HEK293 (cell line): ENCODE data around the gene DMD.

Experiments
- CTCF ChIA-PET: fragments of 350-600 bp; formaldehyde crosslinking; extraction: SDS; loops from one replicate; lab custom pipeline; 2021; ENCODE audit warnings: antibody characterized with exemption; lab: Yijun Ruan, JAX
- POLR2A ChIA-PET: fragments of 300-600 bp; formaldehyde crosslinking; extraction: SDS; loops from one replicate; lab custom pipeline; 2020; ENCODE audit warnings: antibody characterized with exemption, inconsistent platforms; lab: Yijun Ruan, JAX
- H3K27ac ChIP-seq: fragments of 200-500 bp; sonication (Bioruptor generic); 2 replicates; pipeline ENCODE4 v1.5.1; 2014; ENCODE audit warnings: low read depth, low read length, control low read depth, inconsistent platforms; ENCODE audit errors: extremely low read depth
- H3K36me3 ChIP-seq, 2 experiments: fragments of 200-500 bp in 1 of 2; sonication (Bioruptor generic) in 1 of 2; 1 replicate in 1 of 2; 2 replicates in 1 of 2; pipeline ENCODE4 v1.5.1; 2014 to 2017; ENCODE audit warnings: inconsistent platforms in 2 of 2, low read length in 2 of 2; ENCODE audit not compliant: control insufficient read depth in 2 of 2, insufficient read depth in 1 of 2
- H3K4me1 ChIP-seq: fragments of 200-500 bp; sonication (Bioruptor generic); 2 replicates; pipeline ENCODE4 v1.5.1; 2014; ENCODE audit warnings: mild to moderate bottlenecking, low read length, inconsistent platforms; ENCODE audit not compliant: control insufficient read depth, insufficient read depth
- H3K4me3 ChIP-seq: 2 replicates; pipeline ENCODE4 v1.5.1; 2011; ENCODE audit warnings: low read depth, mild to moderate bottlenecking, control low read depth, low read length, moderate library complexity
- H3K9me3 ChIP-seq: fragments of 200-500 bp; sonication (Bioruptor generic); 2 replicates; pipeline ENCODE4 v1.5.1; 2014; ENCODE audit warnings: low read depth, low read length, inconsistent platforms; ENCODE audit not compliant: control insufficient read depth, insufficient read depth
- KLF10 ChIP-seq: fragments of 450-650 bp; IDR thresholded peaks from 2 replicates; pipeline ENCODE4 v1.5.1; 2018; ENCODE audit warnings: missing biosample characterization, mild to moderate bottlenecking, missing genetic modification characterization
- KLF9 ChIP-seq: fragments of 450-650 bp; formaldehyde crosslinking; IDR thresholded peaks from 2 replicates; pipeline ENCODE4 v1.5.1; 2016; ENCODE audit warnings: missing biosample characterization, missing genetic modification characterization, low read depth
- PBX3 ChIP-seq: sonication (generic); formaldehyde crosslinking; IDR thresholded peaks from 2 replicates; pipeline ENCODE4 v1.8.1; 2022; ENCODE audit warnings: mild to moderate bottlenecking, moderate library complexity, missing genetic modification reagents
- YY2 ChIP-seq: fragments of 450-650 bp; formaldehyde crosslinking; IDR thresholded peaks from 2 replicates; pipeline ENCODE4 v1.5.1; 2016; ENCODE audit warnings: missing biosample characterization, missing genetic modification characterization
- ZBTB10 ChIP-seq: fragments of 450-650 bp; formaldehyde crosslinking; IDR thresholded peaks from 2 replicates; pipeline ENCODE4 v1.5.1; 2016; ENCODE audit warnings: missing biosample characterization, missing genetic modification characterization
- ZFP69B ChIP-seq: fragments of 450-650 bp; formaldehyde crosslinking; IDR thresholded peaks from 2 replicates; pipeline ENCODE4 v1.5.1; 2016; ENCODE audit warnings: missing biosample characterization, missing genetic modification characterization
- ZNF133 ChIP-seq: fragments of 450-650 bp; formaldehyde crosslinking; IDR thresholded peaks from 2 replicates; pipeline ENCODE4 v1.5.1; 2016; ENCODE audit warnings: missing biosample characterization, missing genetic modification characterization
- ZNF155 ChIP-seq: fragments of 450-650 bp; formaldehyde crosslinking; IDR thresholded peaks from 2 replicates; pipeline ENCODE4 v1.5.1; 2016; ENCODE audit warnings: missing biosample characterization, missing genetic modification characterization
- ZNF184 ChIP-seq: fragments of 450-650 bp; IDR thresholded peaks from 2 replicates; pipeline ENCODE4 v1.5.1; 2018; ENCODE audit warnings: missing biosample characterization, mild to moderate bottlenecking, missing genetic modification characterization
- ZNF354C ChIP-seq: fragments of 450-650 bp; formaldehyde crosslinking; IDR thresholded peaks from 2 replicates; pipeline ENCODE4 v1.5.1; 2016; ENCODE audit warnings: missing biosample characterization, missing genetic modification characterization, low read depth, borderline replicate concordance
- ZNF416 ChIP-seq: fragments of 450-650 bp; formaldehyde crosslinking; IDR thresholded peaks from 2 replicates; pipeline ENCODE4 v1.5.1; 2016; ENCODE audit warnings: missing biosample characterization, missing genetic modification characterization
- ZNF473 ChIP-seq: fragments of 450-650 bp; formaldehyde crosslinking; IDR thresholded peaks from 2 replicates; pipeline ENCODE4 v1.5.1; 2017; ENCODE audit warnings: missing biosample characterization, missing genetic modification characterization
- ZNF560 ChIP-seq: fragments of 450-650 bp; formaldehyde crosslinking; IDR thresholded peaks from 2 replicates; pipeline ENCODE4 v1.5.1; 2017; ENCODE audit warnings: missing biosample characterization, missing genetic modification characterization, borderline replicate concordance
- ZNF626 ChIP-seq: fragments of 450-650 bp; sonication (Bioruptor Pico); formaldehyde crosslinking; IDR thresholded peaks from 2 replicates; pipeline ENCODE4 v1.5.1; 2018; ENCODE audit warnings: missing biosample characterization, missing genetic modification characterization, inconsistent platforms
- ZNF645 ChIP-seq: fragments of 450-650 bp; formaldehyde crosslinking; IDR thresholded peaks from 2 replicates; pipeline ENCODE4; 2016; ENCODE audit warnings: missing biosample characterization, missing genetic modification characterization
- ZNF654 ChIP-seq: fragments of 450-650 bp; formaldehyde crosslinking; IDR thresholded peaks from 2 replicates; pipeline ENCODE4 v1.5.1; 2016; ENCODE audit warnings: low read depth, missing biosample characterization, missing genetic modification characterization
- ZNF701 ChIP-seq: fragments of 450-650 bp; formaldehyde crosslinking; IDR thresholded peaks from 2 replicates; pipeline ENCODE4 v1.5.1; 2016; ENCODE audit warnings: missing biosample characterization, missing genetic modification characterization
- ZNF707 ChIP-seq: fragments of 450-650 bp; formaldehyde crosslinking; IDR thresholded peaks from 2 replicates; pipeline ENCODE4 v1.5.1; 2016; ENCODE audit warnings: missing biosample characterization, missing genetic modification characterization
- ZNF747 ChIP-seq: fragments of 450-650 bp; formaldehyde crosslinking; IDR thresholded peaks from 2 replicates; pipeline ENCODE4 v1.5.1; 2016; ENCODE audit warnings: missing biosample characterization, missing genetic modification characterization
- ZSCAN16 ChIP-seq: fragments of 450-650 bp; formaldehyde crosslinking; IDR thresholded peaks from 2 replicates; pipeline ENCODE4 v1.5.1; 2016; ENCODE audit warnings: missing biosample characterization, missing genetic modification characterization
- ZSCAN23 ChIP-seq: fragments of 450-650 bp; formaldehyde crosslinking; IDR thresholded peaks from 2 replicates; pipeline ENCODE4 v1.5.1; 2016; ENCODE audit warnings: missing biosample characterization, missing genetic modification characterization
- ZSCAN5A ChIP-seq: fragments of 450-650 bp; formaldehyde crosslinking; IDR thresholded peaks from 2 replicates; pipeline ENCODE4 v1.5.1; 2016; ENCODE audit warnings: missing biosample characterization, missing genetic modification characterization

The DMD gene

GRCh38 chrX:31796624-31797023 lies 1414.7 kb downstream of the DMD start (continued):
- no peak for TF ChIP-seq ZFP69B (tag by site-specific recombination)
- TF ChIP-seq ZBTB10 (tag by site-specific recombination) = no peak
- no peak for TF ChIP-seq ZNF416 (tag by site-specific recombination)
- TF ChIP-seq ZNF560 (tag by site-specific recombination) = no peak
- TF ChIP-seq YY2 (tag by site-specific recombination) = no peak
- no peak for TF ChIP-seq ZSCAN23
- no peak for TF ChIP-seq ZNF701

GRCh38 chrX:31747411-31747810 lies 1463.9 kb downstream of the DMD start:
- H3K36me3 ChIP-seq = no peaks in the 10 kb centered on the region
- CTCF ChIA-PET = no interaction called here
- H3K4me3 ChIP-seq = no peak overlapping the region
- TF ChIP-seq ZNF133 (no peak), ZNF654 (no peak), ZNF707 (tag by site-specific recombination) (no peak), KLF9 (no peak), ZSCAN5A (tag by site-specific recombination) (no peak), ZNF473 (no peak), ZNF155 (tag by site-specific recombination) (no peak), ZNF354C (tag by site-specific recombination) (no peak), ZBTB10 (tag by site-specific recombination) (no peak), ZNF645 (no peak), ZNF184 (tag by site-specific recombination) (no peak), ZSCAN16 (tag by site-specific recombination) (no peak), PBX3 (no peak), ZNF747 (no peak), ZNF626 (tag by site-specific recombination) (no peak), KLF10 (no peak)
- POLR2A ChIA-PET = no interaction called here
- no peak overlapping the region for H3K27ac ChIP-seq
- 0 out of 2 replicates have a peak, but pooled peaks cover 3% of the 10 kb centered on the region for H3K4me1 ChIP-seq
- H3K9me3 ChIP-seq = no peaks in the 10 kb centered on the region; the same call in 1 of the 2 replicates
